ENCODE measurements around the gene CRYGC.

DNA sequence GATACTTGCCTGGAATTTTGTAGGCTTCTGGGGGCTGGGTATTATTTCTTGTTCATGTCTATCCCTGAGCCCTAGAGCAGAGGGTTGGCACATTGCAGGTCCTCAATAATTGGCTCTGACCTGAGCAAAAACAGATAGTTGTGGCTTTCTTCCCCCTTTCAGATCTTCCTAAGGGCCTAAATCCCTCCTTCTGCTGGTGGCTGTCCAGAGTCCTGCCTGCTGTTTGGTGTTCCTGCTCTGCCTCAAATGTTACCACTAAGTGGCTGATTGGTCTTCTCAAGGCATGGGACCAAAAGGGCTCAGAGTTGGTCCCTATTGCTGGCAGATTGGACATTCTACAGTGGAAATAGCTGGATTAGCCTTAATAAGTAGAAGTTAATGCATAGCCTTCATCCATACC lies 17.4 kb upstream of the CRYGC start:
- TF ChIP-seq, protein P1, sequence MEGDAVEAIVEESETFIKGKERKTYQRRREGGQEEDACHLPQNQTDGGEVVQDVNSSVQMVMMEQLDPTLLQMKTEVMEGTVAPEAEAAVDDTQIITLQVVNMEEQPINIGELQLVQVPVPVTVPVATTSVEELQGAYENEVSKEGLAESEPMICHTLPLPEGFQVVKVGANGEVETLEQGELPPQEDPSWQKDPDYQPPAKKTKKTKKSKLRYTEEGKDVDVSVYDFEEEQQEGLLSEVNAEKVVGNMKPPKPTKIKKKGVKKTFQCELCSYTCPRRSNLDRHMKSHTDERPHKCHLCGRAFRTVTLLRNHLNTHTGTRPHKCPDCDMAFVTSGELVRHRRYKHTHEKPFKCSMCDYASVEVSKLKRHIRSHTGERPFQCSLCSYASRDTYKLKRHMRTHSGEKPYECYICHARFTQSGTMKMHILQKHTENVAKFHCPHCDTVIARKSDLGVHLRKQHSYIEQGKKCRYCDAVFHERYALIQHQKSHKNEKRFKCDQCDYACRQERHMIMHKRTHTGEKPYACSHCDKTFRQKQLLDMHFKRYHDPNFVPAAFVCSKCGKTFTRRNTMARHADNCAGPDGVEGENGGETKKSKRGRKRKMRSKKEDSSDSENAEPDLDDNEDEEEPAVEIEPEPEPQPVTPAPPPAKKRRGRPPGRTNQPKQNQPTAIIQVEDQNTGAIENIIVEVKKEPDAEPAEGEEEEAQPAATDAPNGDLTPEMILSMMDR (IDR thresholded peaks at IDR 0.05), result no peak
- TF ChIP-seq EZH2 (IDR thresholded peaks at IDR 0.05), result no peak

Data from neural progenitor cell (in vitro differentiated cells).